ENCODE data around the gene PIBF1.

The PIBF1 gene

GRCh38 chr13:72884101-72884500 lies 102.2 kb downstream of the PIBF1 start:
- Histone ChIP-seq H4K20me1 (ENCODE audit: insufficient read depth) (no peaks in the 10 kb centered on the region), H3K27ac (no peak overlapping the region), H3K4me2 (no peak overlapping the region), H3K4me3 (IDR thresholded peaks at IDR 0.05; ENCODE audit: insufficient read depth, low read depth, low read length) (no peak overlapping the region), H3K36me3 (ENCODE audit: insufficient read depth) (no peaks in the 10 kb centered on the region), H3K4me1 (ENCODE audit: low read depth, poor library complexity, severe bottlenecking) (no peaks in the 10 kb centered on the region), H2AFZ (ENCODE audit: low read depth) (no peak overlapping the region), H3K79me2 (ENCODE audit: insufficient read depth, low read depth) (no peaks in the 10 kb centered on the region), H3K27me3 (ENCODE audit: insufficient read depth, low read depth) (no peaks in the 10 kb centered on the region), H3K9ac (no peak overlapping the region)
- no peak for TF ChIP-seq CTCF (conservative IDR thresholded peaks at IDR 0.05; ENCODE audit: low read depth, low read length)

GRCh38 chr13:72886272-72887067 lies 104.5 kb downstream of the PIBF1 start:
- Histone ChIP-seq H3K9ac (no peak overlapping the region), H4K20me1 (ENCODE audit: insufficient read depth) (no peaks in the 10 kb centered on the region), H3K4me1 (ENCODE audit: low read depth, poor library complexity, severe bottlenecking) (no peaks in the 10 kb centered on the region), H2AFZ (ENCODE audit: low read depth) (no peak overlapping the region), H3K27ac (no peak overlapping the region), H3K4me2 (no peak overlapping the region), H3K27me3 (ENCODE audit: insufficient read depth, low read depth) (no peaks in the 10 kb centered on the region), H3K4me3 (IDR thresholded peaks at IDR 0.05; ENCODE audit: insufficient read depth, low read depth, low read length) (no peak overlapping the region), H3K36me3 (ENCODE audit: insufficient read depth) (no peaks in the 10 kb centered on the region), H3K79me2 (ENCODE audit: insufficient read depth, low read depth) (no peaks in the 10 kb centered on the region)
- TF ChIP-seq CTCF (conservative IDR thresholded peaks at IDR 0.05; ENCODE audit: low read depth, low read length): no peak

GRCh38 chr13:72889495-72889894 lies 107.6 kb downstream of the PIBF1 start:
- no peaks in the 10 kb centered on the region for H3K4me1 ChIP-seq (ENCODE audit: low read depth, poor library complexity, severe bottlenecking)

GRCh38 chr13:72890546-72890945 lies 108.6 kb downstream of the PIBF1 start:
- H3K4me1 ChIP-seq (ENCODE audit: low read depth, poor library complexity, severe bottlenecking): no peaks in the 10 kb centered on the region

More at GRCh38 chr13:72889495-72889894, 107.6 kb downstream of the PIBF1 start:
- no peak overlapping the region for H3K4me3 ChIP-seq (IDR thresholded peaks at IDR 0.05; ENCODE audit: insufficient read depth, low read depth, low read length)
- H3K27me3 ChIP-seq (ENCODE audit: insufficient read depth, low read depth): no peaks in the 10 kb centered on the region
- H2AFZ ChIP-seq (ENCODE audit: low read depth): no peak overlapping the region
- no peak overlapping the region for H3K4me2 ChIP-seq
- no peaks in the 10 kb centered on the region for H3K79me2 ChIP-seq (ENCODE audit: insufficient read depth, low read depth)
- no peak overlapping the region for H3K27ac ChIP-seq
- no peaks in the 10 kb centered on the region for H3K36me3 ChIP-seq (ENCODE audit: insufficient read depth)
- TF ChIP-seq CTCF (conservative IDR thresholded peaks at IDR 0.05; ENCODE audit: low read depth, low read length): no peak
- no peaks in the 10 kb centered on the region for H4K20me1 ChIP-seq (ENCODE audit: insufficient read depth)
- H3K9ac ChIP-seq: no peak overlapping the region

More at GRCh38 chr13:72890546-72890945, 108.6 kb downstream of the PIBF1 start:
- H2AFZ ChIP-seq (ENCODE audit: low read depth): no peak overlapping the region
- TF ChIP-seq CTCF (conservative IDR thresholded peaks at IDR 0.05; ENCODE audit: low read depth, low read length): no peak
- no peak overlapping the region for H3K27ac ChIP-seq
- H3K79me2 ChIP-seq (ENCODE audit: insufficient read depth, low read depth): no peaks in the 10 kb centered on the region
- H3K9ac ChIP-seq: no peak overlapping the region
- H3K4me2 ChIP-seq: no peak overlapping the region
- H3K27me3 ChIP-seq (ENCODE audit: insufficient read depth, low read depth): no peaks in the 10 kb centered on the region
- no peaks in the 10 kb centered on the region for H3K36me3 ChIP-seq (ENCODE audit: insufficient read depth)
- H3K4me3 ChIP-seq (IDR thresholded peaks at IDR 0.05; ENCODE audit: insufficient read depth, low read depth, low read length): no peak overlapping the region
- no peaks in the 10 kb centered on the region for H4K20me1 ChIP-seq (ENCODE audit: insufficient read depth)

All from KMS-11 (cell line).